AG04449 (cell line): ENCODE data around the gene UBR1.

Source experiments
- CTCF ChIA-PET: fragments of 350-600 bp; formaldehyde crosslinking; extraction: SDS; loops from one replicate; lab custom pipeline; 2021; ENCODE audit warnings: antibody characterized with exemption; lab: Yijun Ruan, JAX
- POLR2A ChIA-PET: fragments of 400-600, 350-600 bp; formaldehyde crosslinking; extraction: SDS; loops from one replicate; lab custom pipeline; 2020; ENCODE audit warnings: antibody characterized with exemption, inconsistent platforms; lab: Yijun Ruan, JAX
- DNase-seq: peaks from one replicate; pipeline ENCODE4 v3.0.0-alpha.2; 2010; ENCODE audit warnings: low read depth, low spot score
- H3K4me3 ChIP-seq: 2 replicates; pipeline ENCODE4 v1.5.1; 2011; ENCODE audit warnings: low read depth, mild to moderate bottlenecking, control low read depth, low read length
- TF ChIP-seq, protein P1 (sequence below): IDR thresholded peaks from one replicate; pipeline ENCODE4 v1.5.1; 2011; ENCODE audit warnings: mild to moderate bottlenecking, moderate library complexity, low read length, control low read depth, inconsistent platforms; ENCODE audit not compliant: insufficient read depth; ENCODE audit errors: missing control alignments

UBR1 gene

DNA sequence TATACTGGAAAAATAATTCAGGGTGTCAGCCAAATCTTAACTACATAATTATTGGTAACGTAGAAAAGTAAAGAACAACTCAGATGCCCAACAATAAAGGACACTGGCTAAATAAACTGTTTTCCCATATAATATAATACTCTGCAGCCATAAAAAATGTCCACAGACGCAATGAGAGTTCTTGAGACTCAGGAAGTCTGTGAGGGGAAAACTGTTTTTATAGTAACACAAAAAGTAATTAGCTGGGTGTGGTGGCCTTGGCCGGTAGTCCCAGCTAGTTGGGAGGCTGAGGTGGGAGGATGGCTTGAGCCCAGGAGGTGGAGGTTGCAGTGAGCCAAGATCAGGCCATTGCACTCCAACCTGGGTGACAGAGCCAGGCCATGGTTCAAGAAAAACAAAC, 5.5 kb upstream of the UBR1 start:
- ChIA-PET CTCF (no interaction called here), POLR2A (no interaction called here)
- H3K4me3 ChIP-seq = no peak overlapping the region
- TF ChIP-seq, protein P1, sequence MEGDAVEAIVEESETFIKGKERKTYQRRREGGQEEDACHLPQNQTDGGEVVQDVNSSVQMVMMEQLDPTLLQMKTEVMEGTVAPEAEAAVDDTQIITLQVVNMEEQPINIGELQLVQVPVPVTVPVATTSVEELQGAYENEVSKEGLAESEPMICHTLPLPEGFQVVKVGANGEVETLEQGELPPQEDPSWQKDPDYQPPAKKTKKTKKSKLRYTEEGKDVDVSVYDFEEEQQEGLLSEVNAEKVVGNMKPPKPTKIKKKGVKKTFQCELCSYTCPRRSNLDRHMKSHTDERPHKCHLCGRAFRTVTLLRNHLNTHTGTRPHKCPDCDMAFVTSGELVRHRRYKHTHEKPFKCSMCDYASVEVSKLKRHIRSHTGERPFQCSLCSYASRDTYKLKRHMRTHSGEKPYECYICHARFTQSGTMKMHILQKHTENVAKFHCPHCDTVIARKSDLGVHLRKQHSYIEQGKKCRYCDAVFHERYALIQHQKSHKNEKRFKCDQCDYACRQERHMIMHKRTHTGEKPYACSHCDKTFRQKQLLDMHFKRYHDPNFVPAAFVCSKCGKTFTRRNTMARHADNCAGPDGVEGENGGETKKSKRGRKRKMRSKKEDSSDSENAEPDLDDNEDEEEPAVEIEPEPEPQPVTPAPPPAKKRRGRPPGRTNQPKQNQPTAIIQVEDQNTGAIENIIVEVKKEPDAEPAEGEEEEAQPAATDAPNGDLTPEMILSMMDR = no peak
- DNase-seq = no peak

DNA sequence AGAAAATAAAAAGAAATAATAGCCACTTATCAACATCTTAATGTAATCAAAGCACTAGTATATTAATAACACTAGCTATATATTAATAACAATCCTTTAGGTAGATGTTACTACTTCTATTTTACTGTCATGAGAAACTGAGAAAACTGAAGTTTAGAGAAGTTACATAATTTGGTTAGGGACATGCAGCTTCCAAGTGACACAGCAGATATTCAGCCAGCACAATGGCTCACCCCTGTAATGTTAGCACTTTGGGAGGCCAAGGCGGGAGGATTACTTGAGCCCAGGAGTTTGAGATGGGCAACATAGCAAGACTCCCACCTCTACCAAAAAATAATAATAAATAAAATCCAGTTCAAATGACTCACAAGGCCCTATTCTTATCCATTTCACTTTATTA, 1.9 kb upstream of the UBR1 start:
- H3K4me3 ChIP-seq = no peak overlapping the region
- ChIA-PET POLR2A (no interaction called here), CTCF (interaction anchor here (1.6 kb wide), 1 partner anchor 10 kb away, joined by 3 read pairs; no protein-coding TSS in a partner anchor)
- DNase-seq = no peak
- TF ChIP-seq, protein P1 = no peak

DNA sequence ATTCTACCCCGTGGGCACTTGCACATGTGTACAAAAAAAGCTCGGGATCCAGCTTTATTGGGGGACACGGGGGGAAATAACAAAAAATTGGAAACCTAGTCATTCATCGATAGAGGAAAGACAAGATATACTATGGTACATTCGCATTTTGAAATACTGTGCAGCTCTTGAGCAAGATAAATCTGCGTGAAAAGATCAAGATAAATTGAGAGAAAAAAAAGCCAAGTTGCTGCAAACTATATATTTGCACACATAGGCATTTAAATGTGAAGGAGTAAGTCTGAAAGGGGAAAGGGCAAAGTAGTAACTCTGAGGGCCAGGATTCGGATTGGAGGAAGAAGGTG, 620 bp upstream of the UBR1 start:
- ChIA-PET POLR2A (no interaction called here), CTCF (interaction anchor here (0.9 to 1.6 kb wide), 3 partner anchors 12 to 80 kb away, joined by 3 read pairs; no protein-coding TSS in a partner anchor)
- TF ChIP-seq, protein P1 = no peak
- H3K4me3 ChIP-seq = peak overlapping the region; percentile 96
- DNase-seq = no peak

DNA sequence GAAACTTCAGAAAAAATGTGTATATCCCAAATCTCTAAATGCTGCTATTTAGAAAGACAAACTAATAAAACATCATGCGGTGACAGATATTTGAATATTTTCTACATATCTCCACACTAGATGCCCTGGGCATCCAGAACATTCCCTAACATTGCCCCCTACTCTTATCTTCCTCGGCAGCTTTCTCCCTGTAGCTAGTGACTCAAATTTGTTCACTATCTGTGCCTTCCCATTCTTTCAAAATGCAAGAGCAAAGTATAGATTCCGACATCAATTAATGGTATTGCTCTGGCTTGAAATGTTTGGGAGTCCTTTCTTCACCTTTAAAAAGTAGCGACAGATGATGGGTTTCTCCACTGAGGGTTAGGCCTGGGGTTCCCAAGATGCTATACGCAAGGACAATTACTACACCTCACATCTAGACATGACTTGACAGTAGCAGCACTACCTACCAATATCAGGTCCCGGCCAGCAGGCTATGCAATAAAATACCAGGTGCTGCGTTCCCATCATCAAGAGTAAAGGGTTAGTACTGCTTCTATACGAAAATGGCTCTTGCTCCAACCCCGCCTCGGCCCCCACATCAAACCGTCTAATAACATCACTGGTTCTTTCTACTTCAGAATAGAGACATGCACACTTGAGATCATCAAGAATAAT, 631 bp downstream of the UBR1 start:
- peak overlapping the region; percentile 96 for H3K4me3 ChIP-seq
- ChIA-PET CTCF (no interaction called here), POLR2A (no interaction called here)
- TF ChIP-seq, protein P1 = no peak
- DNase-seq = no peak

DNA sequence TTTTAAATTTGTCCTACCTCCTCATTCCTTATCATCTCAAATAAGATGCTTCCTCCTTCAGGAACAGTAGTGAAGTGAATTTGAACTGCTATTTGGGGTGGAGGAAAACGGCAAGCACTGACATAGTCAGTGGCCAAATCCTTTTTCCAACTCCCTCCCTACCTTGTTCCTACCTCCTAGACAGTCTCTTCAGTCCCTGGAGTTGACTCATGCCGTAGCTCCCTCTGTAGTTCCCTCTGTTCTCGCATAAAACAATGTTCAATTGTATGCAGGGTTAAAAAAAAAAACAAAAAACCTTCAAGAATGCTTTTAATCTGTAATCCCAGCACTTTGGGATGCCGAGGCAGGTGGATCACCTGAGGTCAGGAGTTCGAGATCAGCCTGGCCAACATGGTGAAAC, 1.4 kb downstream of the UBR1 start:
- peak overlapping the region; percentile 96 for H3K4me3 ChIP-seq
- ChIA-PET CTCF (no interaction called here), POLR2A (no interaction called here)
- no peak for DNase-seq
- TF ChIP-seq, protein P1 = no peak

DNA sequence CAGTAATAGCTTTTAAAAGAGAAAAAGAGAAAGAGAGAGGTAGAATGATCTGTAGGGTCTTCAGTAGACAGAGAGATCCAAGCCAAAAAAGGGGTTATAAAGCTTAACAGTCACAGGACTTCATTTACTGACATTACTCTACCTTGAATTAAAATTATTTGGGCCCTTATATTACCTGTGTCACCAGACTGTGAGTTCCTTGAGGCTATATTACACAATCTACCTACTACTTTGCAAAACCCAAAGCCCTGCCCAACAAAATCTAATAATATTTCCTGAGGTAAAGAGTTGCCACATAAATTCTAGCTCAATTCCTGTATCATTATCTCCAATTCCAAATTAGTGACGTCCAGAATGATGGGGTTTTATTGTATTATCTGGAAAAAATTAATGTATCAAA, 1.9 kb downstream of the UBR1 start:
- no peak for DNase-seq
- ChIA-PET CTCF (no interaction called here), POLR2A (no interaction called here)
- H3K4me3 ChIP-seq = no peak overlapping the region
- TF ChIP-seq, protein P1 = no peak
